B cell (primary cell): Measurements from ENCODE around the gene REV1. TPM values are rescaled to one million over a fixed set of nuclear protein-coding genes. Genes with fewer than 3 reads are reported as not detected.

ENCODE experiments used
- ATAC-seq: fragments of 200-7000 bp; cut with Tn5 transposase; one replicate; pipeline ENCODE4 v1.10.0; 2021; ENCODE audit warnings: low read depth, mild to moderate bottlenecking, moderate number of reproducible peaks, moderate library complexity
- CTCF ChIA-PET: fragments of 350-600 bp; sonication (Branson Sonifier 250); formaldehyde crosslinking; loops from one replicate; lab custom pipeline; 2021; ENCODE audit warnings: antibody characterized with exemption, inconsistent platforms; lab: Charles Lee
- POLR2A ChIA-PET: fragments of 350-600 bp; sonication (Branson Sonifier 250); formaldehyde crosslinking; loops from one replicate; lab custom pipeline; 2021; ENCODE audit warnings: antibody characterized with exemption; lab: Charles Lee
- DNase-seq: peaks from one replicate; pipeline ENCODE4 v3.0.0; 2013
- H2AFZ ChIP-seq: 2 replicates; pipeline ENCODE4 v1.6.1; 2012; ENCODE audit warnings: mild to moderate bottlenecking, low read depth, low read length; ENCODE audit not compliant: insufficient read depth, poor library complexity, severe bottlenecking
- H3K27ac ChIP-seq, 2 donors: 1 replicate in 1 of 2; 2 replicates in 1 of 2; pipeline ENCODE4 v1.5.1; 2012 to 2013; ENCODE audit warnings: low read length in 2 of 2, mild to moderate bottlenecking in 2 of 2, moderate library complexity in 1 of 2
- H3K27me3 ChIP-seq, 4 experiments: fragments of 200-600 bp in 1 of 4; sonication (generic) in 1 of 4; replicated peaks in 1 of 4; 1 replicate in 2 of 4; 2 replicates in 2 of 4; pipeline versions ENCODE4 v1.6.1 to v1.7.0; 2013 to 2016; ENCODE audit warnings: low read length in 3 of 4, mild to moderate bottlenecking in 2 of 4, mixed read lengths in 1 of 4, moderate library complexity in 1 of 4; ENCODE audit not compliant: insufficient read depth in 4 of 4, control insufficient read depth in 3 of 4; ENCODE audit errors: control extremely low read depth in 1 of 4
- H3K36me3 ChIP-seq, 2 experiments: replicated peaks in 1 of 2; 1 replicate in 1 of 2; 2 replicates in 1 of 2; pipeline versions ENCODE4 v1.6.1 to v1.7.1; 2013; ENCODE audit warnings: low read length in 1 of 2; ENCODE audit not compliant: insufficient read depth in 2 of 2, control insufficient read depth in 1 of 2; ENCODE audit errors: control extremely low read depth in 1 of 2, extremely low read depth in 1 of 2
- H3K4me1 ChIP-seq, 2 donors: fragments of 200-600 bp in 1 of 2; sonication (generic) in 1 of 2; 1 replicate in 1 of 2; 2 replicates in 1 of 2; pipeline versions ENCODE4 v1.5.1 to v1.6.1; 2013 to 2017; ENCODE audit warnings: low read length in 2 of 2; ENCODE audit not compliant: control insufficient read depth in 2 of 2, insufficient read depth in 2 of 2
- H3K4me2 ChIP-seq: replicated peaks from 2 replicates; pipeline ENCODE3; 2012; ENCODE audit warnings: mild to moderate bottlenecking, low read depth, low read length; ENCODE audit not compliant: poor library complexity, severe bottlenecking
- H3K4me3 ChIP-seq, 5 experiments: fragments of 200-600 bp in 1 of 5; sonication (generic) in 1 of 5; 1 replicate in 3 of 5; 2 replicates in 2 of 5; pipeline versions ENCODE4 v1.5.1 to v1.7.0; 2011 to 2016; ENCODE audit warnings: low read length in 4 of 5, mild to moderate bottlenecking in 4 of 5, low read depth in 2 of 5, control low read depth in 1 of 5, moderate library complexity in 1 of 5; ENCODE audit not compliant: insufficient read depth in 1 of 5; ENCODE audit errors: control extremely low read depth in 1 of 5, extremely low read depth in 1 of 5
- H3K79me2 ChIP-seq: fragments of 200-600 bp; sonication (generic); one replicate; pipeline ENCODE4 v1.6.0; 2016; ENCODE audit warnings: low read length; ENCODE audit not compliant: control insufficient read depth, insufficient read depth
- H3K9ac ChIP-seq: fragments of 200-600 bp; sonication (generic); 2 replicates; pipeline ENCODE4 v1.6.1; 2017; ENCODE audit warnings: mild to moderate bottlenecking, low read length, moderate library complexity
- H3K9me3 ChIP-seq, 3 donors: one replicate each; pipeline versions ENCODE4 v1.6.1 to v1.7.1; 2013; ENCODE audit warnings: low read length in 2 of 3; ENCODE audit not compliant: control insufficient read depth in 2 of 3, insufficient read depth in 1 of 3; ENCODE audit errors: control extremely low read depth in 1 of 3
- H4K20me1 ChIP-seq: 2 replicates; pipeline ENCODE4 v1.6.0; 2012; ENCODE audit warnings: mild to moderate bottlenecking, low read length; ENCODE audit not compliant: insufficient read depth, control insufficient read depth, poor library complexity, severe bottlenecking
- H3K27ac Mint-ChIP-seq: one replicate; pipeline ENCODE4 v1.8.0; 2021; ENCODE audit warnings: mixed read lengths
- H3K27me3 Mint-ChIP-seq: one replicate; pipeline ENCODE4 v1.8.0; 2021; ENCODE audit warnings: mixed read lengths
- H3K4me1 Mint-ChIP-seq: one replicate; pipeline ENCODE4 v1.8.0; 2021; ENCODE audit warnings: mixed read lengths
- H3K4me3 Mint-ChIP-seq: one replicate; pipeline ENCODE4 v1.8.0; 2021; ENCODE audit warnings: mixed read lengths
- H3K9me3 Mint-ChIP-seq: one replicate; pipeline ENCODE4 v1.8.0; 2022; ENCODE audit warnings: mixed read lengths; ENCODE audit not compliant: insufficient read depth
- CTCF ChIP-seq: fragments of 200-600 bp; IDR thresholded peaks from one replicate; pipeline ENCODE4 v1.8.0; 2022; ENCODE audit warnings: antibody characterized with exemption, mild to moderate bottlenecking
- EZH2 ChIP-seq: IDR thresholded peaks from 2 replicates; pipeline ENCODE4 v1.6.1; 2012; ENCODE audit warnings: borderline replicate concordance, low read depth, mild to moderate bottlenecking, moderate library complexity, low read length; ENCODE audit not compliant: insufficient read depth, poor library complexity, severe bottlenecking
- WGBS: methylation state at CpG from one replicate; pipeline ENCODE4 v1.1.5; 2013; ENCODE audit warnings: missing lambda C conversion rate; ENCODE audit not compliant: insufficient coverage; 5-methylcytosine and 5-hydroxymethylcytosine counted together
- intact Hi-C: fragments of 100-400 bp; cut with micrococcal nuclease; formaldehyde crosslinking; loops from one replicate; pipeline ENCODE4 v1.10.0; 2022
- polyA minus RNA-seq: library from RNA; depleted of rRNA, polyadenylated mRNA; stranded (reverse); fragments of >200 nt; gene quantifications from 2 replicates; pipeline ENCODE4 v1.2.3, GENCODE V29; 2012
- polyA plus RNA-seq: library from polyadenylated mRNA; depleted of rRNA; stranded (reverse); fragments of >200 nt; gene quantifications from 2 replicates; pipeline ENCODE4 v1.2.3, GENCODE V29; 2012
- total RNA-seq, 2 donors: library from RNA; stranded (reverse); fragments of 120-200 nt in 1 of 2; gene quantifications; 1 replicate in 1 of 2; 2 replicates in 1 of 2; pipeline versions ENCODE4 v1.2.3 to v1.2.4, GENCODE V29; 2013 to 2022

REV1 gene
- 69.5 and 70.5 TPM in 2 replicates for total RNA-seq
- 40.2 TPM for total RNA-seq (2013)
- 25.4 and 33.7 TPM in 2 replicates for polyA plus RNA-seq
- polyA minus RNA-seq, result 13.5 and 18.2 TPM in 2 replicates

DNA sequence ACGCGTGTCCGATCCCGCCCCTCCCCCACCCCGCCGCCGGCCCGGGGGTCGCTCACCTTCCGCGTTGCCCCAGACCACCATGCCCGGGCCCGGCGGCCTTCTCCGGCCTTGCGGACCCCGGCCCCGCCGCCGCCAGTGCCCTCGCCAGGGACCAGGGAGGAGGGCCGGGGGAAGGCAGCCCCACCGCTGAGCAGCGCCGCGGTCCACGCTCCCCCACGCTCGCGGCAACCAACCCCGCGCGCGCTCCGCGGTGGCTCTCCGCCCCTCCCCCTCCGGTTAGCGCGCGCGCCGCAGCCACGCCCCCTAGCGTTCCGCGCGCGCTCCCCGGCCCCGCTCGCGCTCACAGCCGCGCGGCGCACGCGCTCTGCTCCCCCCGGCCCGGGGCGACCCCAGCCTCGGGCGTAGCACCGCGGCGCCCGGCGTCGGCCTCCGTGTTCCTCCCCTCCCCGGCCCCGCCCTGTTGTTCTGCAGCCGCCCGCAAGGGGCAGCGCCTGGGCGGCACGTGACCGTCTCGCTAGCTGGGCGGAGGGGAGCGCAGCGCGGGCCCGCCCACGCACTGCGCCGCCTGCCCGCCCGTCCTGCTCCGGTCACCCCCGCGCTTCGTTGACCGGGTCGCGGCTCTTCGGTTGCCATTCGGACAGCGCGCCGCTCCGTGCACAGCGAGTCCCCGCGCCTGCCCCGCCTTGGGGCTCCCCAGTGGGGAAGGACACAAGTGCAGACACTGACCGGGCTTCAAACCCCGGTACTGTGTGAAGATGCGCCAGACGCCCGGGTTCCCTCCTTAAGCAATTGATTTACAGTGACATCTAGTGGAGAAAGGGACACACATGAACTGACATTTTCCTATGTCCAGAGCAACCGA is at the start of gene REV1:
TSS of gene REV1 (minus strand) at position 257 of the 862 bp plus-strand sequence. CDS start 25,042 bp downstream, outside the sequence.
- WGBS, result under 1% methylated on average over 104 of the region's 113 CpGs
- Mint-ChIP-seq H3K4me1 (peaks cover 29% of the 10 kb centered on the region), H3K27me3 (peaks cover 12% of the 10 kb centered on the region), H3K9me3 (no peaks in the 10 kb centered on the region), H3K4me3 (peak within 1 kb of the TSS; percentile 99), H3K27ac (peak within 1 kb of the TSS; percentile 99)
- peaks cover 37% of the 10 kb centered on the region for H3K79me2 ChIP-seq
- H3K4me3 ChIP-seq, result peak within 1 kb of the TSS; percentile 58 to 81 (median 80)
- POLR2A ChIA-PET, result interaction anchor here (1.0 kb wide), 1 partner anchor 153 kb away, joined by 7 read pairs; the partner anchor contains the start of genes EIF5B and TXNDC9
- peak within 1 kb of the TSS; percentile 85 for H3K4me2 ChIP-seq
- ATAC-seq (peak; percentile 85), DNase-seq (peak; percentile 99)
- intact Hi-C loops, result loop anchor here (1.0 to 5.0 kb wide), 4 partner anchors 47 to 1828 kb away; partner anchors contain the start of genes ACTR1B, C2orf15 and EIF5B
- no peaks in the 10 kb centered on the region for H3K27me3 ChIP-seq
- H3K4me1 ChIP-seq, result peaks cover 10 to 27% of the 10 kb centered on the region in 2 donors
- no peaks in the 10 kb centered on the region for H3K9me3 ChIP-seq
- peaks cover 0 to 4% of the 10 kb centered on the region in 2 experiments for H3K36me3 ChIP-seq
- CTCF ChIA-PET, result interaction anchor here (0.6 to 2.1 kb wide), 10 partner anchors 17 to 841 kb away, joined by 3 to 14 read pairs (median 4); partner anchors contain the start of genes C2orf15, EIF5B, MITD1 and MRPL30
- no peaks in the 10 kb centered on the region for H4K20me1 ChIP-seq
- H3K27ac ChIP-seq, result peak within 1 kb of the TSS; percentile 79 to 80
- peak within 1 kb of the TSS; percentile 91 for H2AFZ ChIP-seq
- H3K9ac ChIP-seq, result peak within 1 kb of the TSS; percentile 81
- TF ChIP-seq EZH2 (no peak), CTCF (peak; percentile 83)
